HG03025 (cell line): ENCODE data around the gene SRRM3.
"Not testable (repeated sequence)": the region's sequence is repeated elsewhere in the genome, so short reads cannot be mapped to it uniquely, and the experiment has no call there.

Experiments
- ATAC-seq: cut with Tn5 transposase; IDR thresholded peaks from one replicate; pipeline ENCODE4 v1.9.1; 2021; ENCODE audit warnings: mild to moderate bottlenecking, moderate library complexity; ENCODE audit not compliant: unreplicated experiment, low FRiP score

SRRM3 gene

GRCh38 chr7:76189276-76189675 lies 12.4 kb upstream of the SRRM3 start:
- ATAC-seq: no peak

DNA sequence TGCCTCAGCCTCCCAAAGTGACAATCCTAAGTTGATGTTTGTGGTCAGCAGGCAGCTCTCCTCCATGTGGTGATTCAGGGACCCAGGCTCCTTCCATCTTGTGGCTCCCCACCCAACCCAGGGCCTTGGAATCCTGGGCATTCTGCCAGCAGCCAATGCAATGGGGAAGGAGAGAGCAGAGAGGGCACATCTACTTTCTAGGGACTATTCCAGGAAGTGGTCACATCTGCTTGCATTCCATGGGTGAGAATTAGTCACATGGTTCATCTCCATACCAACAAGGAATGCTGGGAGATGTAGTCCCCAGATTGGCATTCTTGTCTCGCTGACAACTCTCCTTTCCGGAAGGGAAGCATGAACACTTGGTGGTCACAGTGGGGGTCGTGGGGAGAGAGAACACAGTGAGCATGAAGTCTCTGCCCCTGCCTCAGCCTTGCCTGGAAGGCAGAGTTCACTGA lies 9.9 kb upstream of the SRRM3 start:
- no peak for ATAC-seq

- no peak for ATAC-seq
Observed at GRCh38 chr7:76193466-76193865, 8.2 kb upstream of the SRRM3 start.

DNA sequence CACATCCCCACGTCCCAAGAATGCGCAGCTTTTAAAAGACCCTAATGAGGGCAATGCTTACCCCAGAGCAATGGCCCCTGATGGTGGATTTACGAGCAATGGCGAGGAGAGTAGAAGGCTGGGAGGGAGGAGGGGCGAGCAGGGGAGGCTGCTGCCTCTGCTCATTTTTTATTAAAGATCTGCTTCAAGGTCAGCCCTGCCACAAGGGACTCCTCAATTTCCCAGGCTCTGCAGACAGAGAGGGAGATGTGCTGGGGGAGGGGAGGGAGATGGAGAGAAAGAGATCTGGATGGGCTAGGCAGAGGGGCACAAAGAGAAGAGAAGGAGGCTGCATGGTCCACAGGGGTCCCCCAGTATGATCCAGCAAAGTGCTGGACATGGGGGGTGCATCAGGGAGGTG lies 7.8 kb upstream of the SRRM3 start:
- ATAC-seq: no peak

DNA sequence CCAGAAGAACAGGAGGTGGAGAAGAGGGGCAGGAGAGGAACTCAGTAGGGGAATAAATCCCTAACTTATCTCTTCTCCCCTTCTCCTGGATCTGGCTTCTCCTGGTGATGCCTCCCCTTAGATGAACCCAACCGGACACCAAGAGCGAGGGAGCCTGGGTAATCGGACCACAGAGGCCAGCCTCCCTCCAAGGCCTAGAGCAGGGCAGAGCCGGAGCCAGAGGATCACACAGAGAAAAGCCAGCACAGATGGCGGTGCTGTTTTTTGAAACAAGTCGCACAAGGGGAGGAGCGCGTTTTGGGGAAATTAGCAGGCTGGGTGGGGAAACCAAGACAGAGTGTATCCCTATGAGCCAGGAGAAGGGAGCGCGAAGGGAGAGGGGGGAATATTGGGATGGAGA lies 4.9 kb upstream of the SRRM3 start:
- ATAC-seq: no peak

- ATAC-seq: no peak
Observed at GRCh38 chr7:76198202-76198601, 3.5 kb upstream of the SRRM3 start.

GRCh38 chr7:76202666-76203030 lies 952 bp downstream of the SRRM3 start:
- no peak for ATAC-seq

DNA sequence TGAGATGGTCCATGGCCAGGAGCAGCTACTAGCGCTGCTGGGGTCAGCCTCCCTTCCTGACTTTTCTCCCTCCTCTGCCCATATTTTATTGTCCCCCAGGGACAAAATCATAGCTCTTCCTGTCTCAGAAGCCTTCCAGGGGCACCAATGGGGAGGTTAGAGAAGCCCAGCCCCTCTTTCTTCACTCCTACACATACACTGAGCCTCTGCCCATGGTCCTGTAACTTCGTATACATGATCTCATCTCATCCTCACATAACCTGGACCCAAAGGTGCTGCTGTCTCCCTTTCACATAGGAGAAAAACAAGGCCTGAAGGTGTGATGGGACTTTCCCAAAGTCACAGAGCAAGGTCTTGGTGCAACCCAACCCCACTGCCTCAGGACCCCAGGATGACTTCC lies 2.5 kb downstream of the SRRM3 start:
- no peak for ATAC-seq

DNA sequence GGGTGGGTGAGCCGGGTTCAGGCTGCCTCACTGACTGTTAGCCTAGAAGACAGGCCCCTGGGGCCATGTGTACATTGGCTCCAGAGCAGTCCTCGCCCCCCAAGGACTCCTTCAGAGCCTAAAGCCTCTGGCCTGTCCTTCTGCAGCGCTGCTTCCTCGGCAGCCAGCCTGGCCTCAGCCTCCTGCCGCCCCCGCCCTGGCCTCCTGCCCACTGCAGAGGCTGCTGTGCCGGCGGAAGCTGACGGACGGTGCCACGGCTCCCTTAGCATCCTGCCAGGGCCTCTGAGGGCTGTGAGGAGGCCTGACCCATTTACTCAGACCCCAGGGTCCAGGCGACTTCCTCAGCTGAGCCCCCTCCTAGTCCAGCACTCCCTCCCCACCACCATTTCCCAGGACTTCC lies 4.9 kb downstream of the SRRM3 start:
- ATAC-seq: no peak

DNA sequence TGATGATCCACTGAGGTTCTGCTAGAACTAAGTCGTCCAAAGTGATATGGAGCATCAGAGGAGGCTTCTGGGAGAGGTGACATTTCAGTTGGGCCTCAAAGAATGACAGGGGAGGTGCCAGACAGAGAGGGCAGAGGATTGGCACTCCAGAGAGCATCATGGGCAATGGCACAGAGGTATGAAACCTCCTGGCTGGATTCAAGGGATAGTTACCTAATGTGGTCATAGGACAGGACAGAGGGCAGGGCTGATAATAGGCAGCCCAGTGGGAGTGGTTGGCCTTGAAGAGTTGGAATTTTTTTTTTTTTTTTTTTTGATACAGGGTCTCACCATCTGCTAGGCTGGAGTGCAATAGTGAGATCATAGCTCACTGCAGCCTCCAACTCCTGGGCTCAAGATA lies 7.6 kb downstream of the SRRM3 start:
- no peak for ATAC-seq

DNA sequence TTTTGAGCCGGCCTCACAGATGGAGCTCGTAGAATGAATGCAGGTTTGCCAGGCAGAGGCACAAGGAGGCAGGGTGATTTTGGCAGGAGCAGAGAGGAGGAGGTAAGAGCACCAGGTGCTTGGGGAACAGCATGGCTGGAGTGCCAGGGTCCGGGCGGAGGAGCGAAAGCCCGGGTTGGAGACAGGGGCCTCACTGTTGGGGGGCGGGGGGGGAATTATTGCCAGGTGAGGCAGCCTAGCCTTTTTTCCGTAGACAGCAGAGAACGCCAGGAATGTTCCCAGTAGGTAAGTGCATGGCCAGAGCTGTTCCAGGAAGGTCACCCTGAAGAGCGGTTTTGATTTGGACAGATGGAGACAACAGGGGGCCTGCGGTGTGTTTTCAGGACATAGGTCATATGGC lies 9.5 kb downstream of the SRRM3 start:
- no peak for ATAC-seq

- ATAC-seq: not testable (repeated sequence)
Observed at GRCh38 chr7:76215349-76215748, 13.7 kb downstream of the SRRM3 start.

DNA sequence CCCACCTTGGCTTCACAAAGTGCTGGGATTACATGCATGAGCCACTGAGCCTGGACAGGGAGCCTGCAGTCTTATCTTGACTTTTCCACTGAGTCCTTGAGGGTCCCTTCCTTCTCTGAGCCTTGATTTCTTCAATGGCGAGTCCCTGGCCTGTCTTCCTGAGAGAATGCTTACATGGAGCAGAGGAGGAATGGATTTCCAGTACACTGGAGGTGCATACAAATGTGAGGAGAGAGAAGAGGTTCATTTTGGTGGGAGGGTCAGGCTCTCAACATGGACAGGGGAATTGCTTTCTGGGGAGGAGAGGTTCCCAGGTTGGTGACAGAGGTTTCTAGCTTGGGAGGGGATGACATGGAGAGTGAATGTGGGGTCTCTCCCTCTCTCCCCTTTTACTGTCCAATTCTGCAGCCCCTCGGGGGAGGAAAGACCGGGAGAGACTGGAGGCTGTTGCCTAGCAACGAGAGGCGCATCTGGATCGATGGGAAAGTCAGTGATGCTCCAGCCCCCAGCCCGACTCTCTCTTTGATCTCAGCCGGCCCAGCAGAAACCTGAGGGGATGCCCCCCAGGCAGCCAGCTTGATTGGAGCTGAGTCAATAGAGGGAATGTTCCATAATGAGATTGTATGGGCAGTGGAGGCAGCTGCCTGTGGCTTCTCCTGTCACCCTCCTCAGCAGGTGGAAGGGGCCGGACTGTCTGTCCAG lies 14.8 kb downstream of the SRRM3 start:
- no peak for ATAC-seq

DNA sequence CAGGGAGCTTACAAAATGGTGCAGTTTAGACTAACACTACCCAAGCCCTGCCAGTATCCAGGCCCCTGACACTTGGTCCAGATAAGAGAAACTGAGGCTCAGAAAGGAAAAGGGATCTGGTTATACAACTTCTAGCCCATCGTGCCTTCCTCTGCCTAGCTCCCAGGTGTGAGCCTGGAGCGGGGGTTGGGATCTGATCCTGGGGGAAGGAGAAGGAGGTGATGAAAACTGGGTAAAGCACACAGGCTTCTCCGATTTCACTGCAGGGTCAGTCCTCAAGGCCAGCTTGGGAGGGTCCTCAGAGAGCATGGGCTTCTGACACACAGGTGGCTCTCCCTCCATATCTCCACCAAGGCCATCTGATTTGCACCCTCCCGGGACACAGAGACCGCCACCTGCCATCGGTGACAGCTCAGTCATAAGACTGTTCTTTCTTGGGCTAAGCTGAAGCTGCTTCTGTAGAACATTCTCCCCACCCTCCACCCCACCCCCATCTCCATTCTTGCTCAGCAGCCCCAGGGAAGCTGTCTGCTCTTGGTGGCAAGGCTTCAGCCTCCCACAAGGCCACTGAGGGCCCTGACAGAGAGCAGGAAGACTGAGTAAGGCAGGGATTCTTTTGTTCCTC lies 16.4 kb downstream of the SRRM3 start:
- ATAC-seq: no peak

DNA sequence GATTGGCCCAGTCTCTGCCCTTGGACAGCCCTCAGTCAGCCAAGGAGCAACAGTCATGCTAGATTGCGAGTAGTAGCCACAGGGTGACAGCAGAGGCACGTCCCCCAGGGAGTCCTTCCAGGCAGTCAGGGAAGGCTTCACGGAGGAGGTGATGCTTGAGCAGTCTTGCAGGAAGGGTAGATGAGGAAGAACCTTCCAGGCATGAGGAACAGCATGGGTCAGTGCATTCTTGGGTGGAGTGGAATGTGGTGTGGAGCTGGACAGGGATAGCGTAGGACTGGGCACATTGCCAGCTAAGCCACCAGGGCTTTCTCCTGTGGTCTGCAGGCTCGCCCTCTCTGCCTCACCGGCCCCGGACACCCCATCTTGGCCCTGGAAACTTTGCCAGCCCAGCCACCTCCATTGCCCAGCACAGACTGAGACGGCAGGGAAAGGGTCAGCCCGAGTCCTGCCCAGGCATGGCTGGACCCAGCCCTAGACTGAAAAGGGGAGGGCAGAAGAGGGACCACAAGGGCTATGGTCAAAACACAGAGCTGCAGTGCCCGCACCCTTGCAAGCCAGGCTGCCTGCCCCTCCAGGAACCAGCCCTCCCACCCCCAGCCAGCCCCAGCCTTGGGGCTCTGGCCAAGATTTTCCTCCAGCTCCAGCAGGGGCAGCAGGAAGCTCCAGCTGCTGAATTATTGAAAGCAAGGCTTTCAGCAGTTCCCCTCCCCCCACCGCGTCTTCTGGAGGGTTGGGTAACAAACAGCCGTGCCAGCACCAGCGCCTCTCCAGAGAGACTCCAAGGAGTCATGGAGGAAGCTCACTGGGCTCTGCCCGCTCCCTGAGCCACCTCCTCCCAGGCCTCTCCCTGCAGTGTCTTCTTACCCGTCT lies 18.7 kb downstream of the SRRM3 start:
- ATAC-seq: no peak

- no peak for ATAC-seq
Observed at GRCh38 chr7:76222333-76222732, 20.6 kb downstream of the SRRM3 start.

GRCh38 chr7:76222839-76223238 lies 21.1 kb downstream of the SRRM3 start:
- ATAC-seq: no peak

GRCh38 chr7:76223286-76223972 lies 21.7 kb downstream of the SRRM3 start:
- no peak for ATAC-seq

DNA sequence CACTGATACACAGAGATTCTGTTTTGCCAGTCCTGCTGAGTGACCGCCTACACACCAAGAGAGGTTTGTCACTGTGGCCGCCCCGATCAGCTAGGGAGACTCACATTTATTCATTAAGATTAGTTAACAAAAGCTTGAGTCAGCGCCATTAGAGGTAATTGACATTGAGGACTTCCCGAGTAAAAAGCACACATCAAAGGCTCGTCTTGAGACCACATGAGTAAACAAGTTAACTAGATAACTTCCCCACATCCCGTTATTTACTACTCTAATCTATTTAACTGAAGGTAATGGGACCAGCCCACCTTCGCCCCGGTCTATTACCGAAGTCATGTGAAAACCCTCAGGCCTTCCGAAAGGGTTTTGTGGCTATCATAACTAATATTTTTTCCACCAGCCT lies 23.0 kb downstream of the SRRM3 start:
- ATAC-seq: no peak

- ATAC-seq: no peak
Observed at GRCh38 chr7:76225379-76225778, 23.7 kb downstream of the SRRM3 start.

- no peak for ATAC-seq
Observed at GRCh38 chr7:76225951-76226350, 24.3 kb downstream of the SRRM3 start.
